GM18861 (cell line): ENCODE data around the gene PRR35.

ENCODE experiments used
- ATAC-seq: cut with Tn5 transposase; IDR thresholded peaks from one replicate; pipeline ENCODE4 v1.9.1; 2021; ENCODE audit not compliant: unreplicated experiment

PRR35 gene

GRCh38 chr16:560204-560700, at the start of gene PRR35:
TSS of gene PRR35 (plus strand) at chr16:560394. CDS start at chr16:563295, 2,901 bp downstream.
- ATAC-seq = no peak

GRCh38 chr16:512802-513201, 47.4 kb upstream of the PRR35 start:
- ATAC-seq = no peak

- ATAC-seq = no peak
Observed at GRCh38 chr16:513950-514349, 46.2 kb upstream of the PRR35 start.

GRCh38 chr16:515175-515938, 44.8 kb upstream of the PRR35 start:
- ATAC-seq = no peak

- ATAC-seq = no peak
Observed at GRCh38 chr16:515939-516226, 44.3 kb upstream of the PRR35 start.

GRCh38 chr16:516301-516700, 43.9 kb upstream of the PRR35 start:
- no peak for ATAC-seq

- ATAC-seq = no peak
Observed at GRCh38 chr16:518858-519257, 41.3 kb upstream of the PRR35 start.

GRCh38 chr16:519425-519824, 40.8 kb upstream of the PRR35 start:
- no peak for ATAC-seq

- no peak for ATAC-seq
Observed at GRCh38 chr16:519841-520687, 40.1 kb upstream of the PRR35 start.

GRCh38 chr16:520847-521246, 39.3 kb upstream of the PRR35 start:
- no peak for ATAC-seq

- no peak for ATAC-seq
Observed at GRCh38 chr16:521381-522210, 38.6 kb upstream of the PRR35 start.

GRCh38 chr16:522320-523096, 37.7 kb upstream of the PRR35 start:
- ATAC-seq = no peak

- ATAC-seq = no peak
Observed at GRCh38 chr16:523097-523741, 37.0 kb upstream of the PRR35 start.

- no peak for ATAC-seq
Observed at GRCh38 chr16:524274-525040, 35.7 kb upstream of the PRR35 start.

GRCh38 chr16:525123-525519, 35.1 kb upstream of the PRR35 start:
- ATAC-seq = no peak

GRCh38 chr16:525520-526180, 34.5 kb upstream of the PRR35 start:
- no peak for ATAC-seq

- no peak for ATAC-seq
Observed at GRCh38 chr16:526181-527014, 33.8 kb upstream of the PRR35 start.
